ENCODE data around the gene MLF2. TPM values are rescaled to one million over a fixed set of nuclear protein-coding genes. Genes with fewer than 3 reads are reported as not detected.

MLF2 gene
- total RNA-seq, 3 donors from 2014 or later (not counting 1 experiment from before 2014, with no cell fraction given): 114 to 117 (median 116) TPM

GRCh38 chr12:6782850-6783566 is 30.1 kb upstream of the MLF2 start:
- no peak overlapping the region for H3K27ac ChIP-seq (ENCODE audit: low read length)
- Mint-ChIP-seq H3K4me1 (peaks cover 12 to 13% of the 10 kb centered on the region in 2 donors), H3K27me3 (ENCODE audit: low read depth in 2 of 2) (peaks cover 10 to 11% of the 10 kb centered on the region in 2 donors), H3K9me3 (no peaks in the 10 kb centered on the region), H3K27ac (no peak overlapping the region), H3K4me3 (no peak overlapping the region), H3K36me3 (no peaks in the 10 kb centered on the region)
- H3K4me1 ChIP-seq (ENCODE audit: control insufficient read depth, insufficient read depth, low read length): peaks cover 11% of the 10 kb centered on the region
- no peak for TF ChIP-seq CTCF (IDR thresholded peaks at IDR 0.05)
- H3K27me3 ChIP-seq (ENCODE audit: control insufficient read depth, insufficient read depth, low read length): peaks cover 5% of the 10 kb centered on the region
- H3K9me3 ChIP-seq (ENCODE audit: control insufficient read depth, insufficient read depth, low read length): no peaks in the 10 kb centered on the region
- intact Hi-C loops (cut with micrococcal nuclease): no loop called here
- WGBS (ENCODE audit: insufficient coverage): 52% methylated on average over 9 of the region's 10 CpGs
- H3K4me3 ChIP-seq (ENCODE audit: low read length): no peak overlapping the region
- DNase-seq: no peak
- ATAC-seq: no peak
- H3K36me3 ChIP-seq (ENCODE audit: control insufficient read depth, insufficient read depth, low read length): no peaks in the 10 kb centered on the region

GRCh38 chr12:6782119-6782518 is 29.2 kb upstream of the MLF2 start:
- Mint-ChIP-seq H3K27ac (no peak overlapping the region), H3K4me3 (no peak overlapping the region), H3K27me3 (ENCODE audit: low read depth in 2 of 2) (peaks cover 19 to 20% of the 10 kb centered on the region in 2 donors), H3K36me3 (no peaks in the 10 kb centered on the region), H3K4me1 (peaks cover 12 to 13% of the 10 kb centered on the region in 2 donors), H3K9me3 (no peaks in the 10 kb centered on the region)
- ATAC-seq (no peak), DNase-seq (no peak)
- TF ChIP-seq CTCF (IDR thresholded peaks at IDR 0.05): no peak
- 93% methylated on average over 6 of the region's 6 CpGs for WGBS (ENCODE audit: insufficient coverage)
- Histone ChIP-seq H3K27ac (ENCODE audit: low read length) (no peak overlapping the region), H3K4me1 (ENCODE audit: control insufficient read depth, insufficient read depth, low read length) (peaks cover 11% of the 10 kb centered on the region), H3K36me3 (ENCODE audit: control insufficient read depth, insufficient read depth, low read length) (no peaks in the 10 kb centered on the region), H3K4me3 (ENCODE audit: low read length) (no peak overlapping the region), H3K9me3 (ENCODE audit: control insufficient read depth, insufficient read depth, low read length) (no peaks in the 10 kb centered on the region), H3K27me3 (ENCODE audit: control insufficient read depth, insufficient read depth, low read length) (peaks cover 5% of the 10 kb centered on the region)
- intact Hi-C loops (cut with micrococcal nuclease): no loop called here

GRCh38 chr12:6780573-6780972 is 27.6 kb upstream of the MLF2 start:
- ATAC-seq: no peak
- H3K4me1 Mint-ChIP-seq: peaks cover 12 to 13% of the 10 kb centered on the region in 2 donors
- Histone ChIP-seq H3K9me3 (ENCODE audit: control insufficient read depth, insufficient read depth, low read length) (no peaks in the 10 kb centered on the region), H3K4me1 (ENCODE audit: control insufficient read depth, insufficient read depth, low read length) (peaks cover 17% of the 10 kb centered on the region), H3K27ac (ENCODE audit: low read length) (no peak overlapping the region), H3K36me3 (ENCODE audit: control insufficient read depth, insufficient read depth, low read length) (no peaks in the 10 kb centered on the region), H3K4me3 (ENCODE audit: low read length) (no peak overlapping the region), H3K27me3 (ENCODE audit: control insufficient read depth, insufficient read depth, low read length) (peaks cover 5% of the 10 kb centered on the region)
- TF ChIP-seq CTCF (IDR thresholded peaks at IDR 0.05): no peak
- peaks cover 29 to 33% of the 10 kb centered on the region in 2 donors for H3K27me3 Mint-ChIP-seq (ENCODE audit: low read depth in 2 of 2)
- no peaks in the 10 kb centered on the region for H3K36me3 Mint-ChIP-seq
- WGBS (ENCODE audit: insufficient coverage): 65% methylated on average over 5 of the region's 6 CpGs
- H3K9me3 Mint-ChIP-seq: no peaks in the 10 kb centered on the region
- no peak for DNase-seq
- intact Hi-C loops (cut with micrococcal nuclease): no loop called here
- H3K4me3 Mint-ChIP-seq: no peak overlapping the region
- no peak overlapping the region for H3K27ac Mint-ChIP-seq
